HepG2 (cell line): ENCODE measurements around the gene SENP6. TPM values are rescaled to one million over a fixed set of nuclear protein-coding genes. Genes with fewer than 3 reads are reported as not detected.

ENCODE experiments used
- ATAC-seq: fragments of 200-7000 bp; cut with Tn5 transposase; 3 replicates; pipeline ENCODE4 v1.9.1; 2020; ENCODE audit warnings: mild to moderate bottlenecking, moderate library complexity
- BruUV-seq: library from RNA; stranded (reverse); fragments of 400-500 nt; replicated peaks from 2 replicates; lab custom pipeline; 2021; lab: Mats Ljungman, UMichigan
- CTCF ChIA-PET: fragments of 300-600 bp; formaldehyde crosslinking; extraction: SDS; loops from one replicate; lab custom pipeline; 2021; ENCODE audit warnings: low total read pairs, inconsistent platforms, low intra/inter-chr PET ratio; lab: Yijun Ruan, JAX
- POLR2A ChIA-PET: fragments of 350-600 bp; sonication (Branson Sonifier 250); formaldehyde crosslinking; loops from one replicate; lab custom pipeline; 2020; ENCODE audit warnings: antibody characterized with exemption, inconsistent platforms; lab: Yijun Ruan, JAX
- DNase-seq: peaks from one replicate; pipeline ENCODE4 v3.0.0-alpha.2; 2015; ENCODE audit warnings: low spot score
- FAIRE-seq: peaks from 3 replicates; lab custom pipeline; 2011; peaks lifted over from hg19 to GRCh38; lab: Jason Lieb, UNC
- H2AFZ ChIP-seq: one replicate; pipeline ENCODE4 v1.6.1; 2011; ENCODE audit warnings: low read length, inconsistent platforms
- H3K27ac ChIP-seq: fragments of 300-600 bp; 3 replicates; pipeline ENCODE4 v1.8.0; 2011; ENCODE audit warnings: mixed run types, mild to moderate bottlenecking, mixed read lengths, low read length, inconsistent platforms; ENCODE audit not compliant: insufficient read depth; ENCODE audit errors: extremely low read length
- H3K27me3 ChIP-seq, 2 experiments: fragments of 200-600 bp in 1 of 2; 2 replicates in 1 of 2; 3 replicates in 1 of 2; pipeline versions ENCODE4 v1.6.0 to v1.8.0; 2011; ENCODE audit warnings: low read length in 2 of 2, mild to moderate bottlenecking in 2 of 2, moderate library complexity in 2 of 2, inconsistent platforms in 1 of 2; ENCODE audit not compliant: insufficient read depth in 2 of 2, control insufficient read depth in 1 of 2
- H3K36me3 ChIP-seq, 2 experiments: fragments of 200-600 bp in 1 of 2; replicated peaks in 1 of 2; 2 replicates in 1 of 2; 3 replicates in 1 of 2; pipeline versions ENCODE4 v1.5.1 to v1.8.0; 2011; ENCODE audit warnings: low read length in 2 of 2, inconsistent platforms in 1 of 2; ENCODE audit not compliant: insufficient read depth in 2 of 2, control insufficient read depth in 1 of 2
- H3K4me1 ChIP-seq: 2 replicates; pipeline ENCODE4 v1.5.1; 2012; ENCODE audit warnings: low read length, inconsistent platforms; ENCODE audit not compliant: insufficient read depth
- H3K4me2 ChIP-seq: 2 replicates; pipeline ENCODE4 v1.6.0; 2011; ENCODE audit warnings: low read depth, low read length, inconsistent platforms
- H3K4me3 ChIP-seq, 3 experiments: fragments of 200-600 bp in 1 of 3; sonication (generic), shearing (Covaris generic) in 1 of 3; replicated peaks in 1 of 3; 2 replicates each; pipeline ENCODE4 v1.5.1; 2011 to 2016; ENCODE audit warnings: low read length in 3 of 3, inconsistent platforms in 2 of 3, low read depth in 2 of 3, mild to moderate bottlenecking in 2 of 3, control low read depth in 1 of 3, mixed read lengths in 1 of 3; ENCODE audit not compliant: insufficient read depth in 1 of 3
- H3K79me2 ChIP-seq: one replicate; pipeline ENCODE4 v1.6.1; 2011; ENCODE audit warnings: low read length, inconsistent platforms; ENCODE audit not compliant: insufficient read depth
- H3K9ac ChIP-seq: 2 replicates; pipeline ENCODE4 v1.6.0; 2011; ENCODE audit warnings: mild to moderate bottlenecking, low read depth, low read length, inconsistent platforms; ENCODE audit not compliant: insufficient read depth
- H3K9me3 ChIP-seq: 2 replicates; pipeline ENCODE4 v1.5.1; 2012; ENCODE audit warnings: mild to moderate bottlenecking, low read length
- H4K20me1 ChIP-seq: 2 replicates; pipeline ENCODE4 v1.6.0; 2011; ENCODE audit warnings: inconsistent platforms, mild to moderate bottlenecking, low read length, moderate library complexity; ENCODE audit not compliant: insufficient read depth
- BATF2 ChIP-seq: sonication (generic); formaldehyde crosslinking; IDR thresholded peaks from 2 replicates; pipeline ENCODE4 v1.8.0; 2022; ENCODE audit warnings: mild to moderate bottlenecking, missing genetic modification reagents, moderate library complexity
- CEBPB ChIP-seq: IDR thresholded peaks from 2 replicates; pipeline ENCODE4 v1.6.1; 2011; ENCODE audit warnings: low read depth, low read length, improper control_type of control experiment, borderline replicate concordance
- ZNF770 ChIP-seq: sonication (generic); formaldehyde crosslinking; IDR thresholded peaks from 2 replicates; pipeline ENCODE4 v1.5.0; 2020; ENCODE audit warnings: mild to moderate bottlenecking, missing genetic modification reagents
- WGBS: methylation state at CpG from one replicate; pipeline ENCODE4 v1.1.6; 2017; ENCODE audit warnings: low lambda C conversion rate; 5-methylcytosine and 5-hydroxymethylcytosine counted together
- in situ Hi-C: cut with HindIII; loops from 2 replicates; pipeline ENCODE4 v1.10.0; 2017; ENCODE audit warnings: low pct_unique_long_range_greater_than_20kb; ENCODE audit not compliant: extremely low pct_ligation_motif_present
- intact Hi-C: fragments of 100-400 bp; cut with micrococcal nuclease; formaldehyde crosslinking; loops from one replicate; pipeline ENCODE4 v1.10.0; 2022; ENCODE audit not compliant: unreplicated experiment
- polyA plus RNA-seq, 8 experiments: library from polyadenylated mRNA; depleted of rRNA in 3 of 8; stranded (reverse) in 7 of 8; unstranded in 1 of 8; fragments of >200 nt; fragmentation: Illumina TruSeq in 4 of 8; extraction: Trizol in 4 of 8; gene quantifications; 2 replicates each; pipeline versions ENCODE4 v1.2.1 to v1.2.3, GENCODE V29; 2011 to 2016; ENCODE audit warnings: low read depth in 4 of 8, missing spikeins in 1 of 8, mixed read lengths in 1 of 8; ENCODE audit not compliant: insufficient read depth in 1 of 8
- total RNA-seq, 5 experiments: library from RNA; depleted of rRNA; stranded (reverse); fragments of >200 nt; fragmentation: Illumina TruSeq; extraction: Trizol; gene quantifications; 2 replicates each; pipeline ENCODE4 v1.2.3, GENCODE V29; 2016; ENCODE audit warnings: low read depth in 1 of 5
- TF ChIP-seq, protein P1 (sequence below): sonication (generic); formaldehyde crosslinking; IDR thresholded peaks from 2 replicates; pipeline ENCODE4 v1.5.0; 2020; ENCODE audit warnings: missing genetic modification reagents, mild to moderate bottlenecking, borderline replicate concordance

Gene SENP6
- total and polyA plus RNA-seq, 2 of the 13 experiments (the other 11 are each of a cell fraction or from before 2014, with no cell fraction given) = 21.9 to 50.1 TPM

DNA sequence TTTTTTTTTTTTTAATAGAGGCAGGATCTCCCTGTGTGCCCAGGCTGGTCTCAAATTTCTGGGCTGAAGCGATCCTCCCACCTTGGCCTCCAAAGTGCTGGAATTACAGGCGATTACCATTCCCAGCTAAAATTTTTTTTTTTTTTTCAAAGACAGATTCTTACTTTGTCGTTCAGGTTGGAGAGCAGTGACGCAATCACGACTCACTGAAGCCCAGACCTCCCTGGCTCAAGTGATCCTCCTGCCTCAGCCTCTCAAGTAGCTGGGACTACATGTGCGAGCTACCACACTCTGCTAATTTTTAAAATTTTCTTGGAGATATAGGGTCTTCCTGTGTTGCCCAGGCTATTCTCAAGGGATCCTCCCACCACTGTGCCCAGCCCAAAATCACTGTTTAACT, 89.3 kb downstream of the SENP6 start:
- no TSS peak for BruUV-seq
- no peak overlapping the region for H3K9ac ChIP-seq
- no peak overlapping the region for H3K27ac ChIP-seq
- in situ Hi-C loops (no loop called here), intact Hi-C loops (no loop called here)
- H3K4me2 ChIP-seq = no peak overlapping the region
- DNase-seq (no peak), FAIRE-seq (no peak), ATAC-seq (no peak)
- peaks cover 1 to 16% of the 10 kb centered on the region in 2 experiments; a peak in 3 of 5 replicates for H3K36me3 ChIP-seq
- no peaks in the 10 kb centered on the region for H3K9me3 ChIP-seq
- TF ChIP-seq ZNF770 (CRISPR knock-in tag) (peak; percentile 71), BATF2 (CRISPR knock-in tag) (no peak), CEBPB (peak; percentile 51; the same call in 1 of the 2 replicates)
- TF ChIP-seq, protein P1, sequence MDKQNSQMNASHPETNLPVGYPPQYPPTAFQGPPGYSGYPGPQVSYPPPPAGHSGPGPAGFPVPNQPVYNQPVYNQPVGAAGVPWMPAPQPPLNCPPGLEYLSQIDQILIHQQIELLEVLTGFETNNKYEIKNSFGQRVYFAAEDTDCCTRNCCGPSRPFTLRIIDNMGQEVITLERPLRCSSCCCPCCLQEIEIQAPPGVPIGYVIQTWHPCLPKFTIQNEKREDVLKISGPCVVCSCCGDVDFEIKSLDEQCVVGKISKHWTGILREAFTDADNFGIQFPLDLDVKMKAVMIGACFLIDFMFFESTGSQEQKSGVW (CRISPR knock-in tag) = no peak
- H3K79me2 ChIP-seq = no peaks in the 10 kb centered on the region
- H3K4me3 ChIP-seq = no peak overlapping the region
- WGBS = 94% methylated on average over 6 of the region's 6 CpGs
- POLR2A ChIA-PET = no interaction called here
- no peaks in the 10 kb centered on the region for H3K4me1 ChIP-seq
- no peaks in the 10 kb centered on the region for H3K27me3 ChIP-seq
- H4K20me1 ChIP-seq = no peaks in the 10 kb centered on the region
- no peak overlapping the region for H2AFZ ChIP-seq
- CTCF ChIA-PET = no interaction called here
